OCI-LY1 (cell line): ENCODE data around the gene SDR42E1.

Experiments
- CTCF ChIP-seq: fragments of 200-600 bp; sonication (generic), shearing (Covaris generic); IDR thresholded peaks from 2 replicates; pipeline ENCODE4 v1.5.1; 2017; ENCODE audit warnings: mild to moderate bottlenecking, antibody characterized with exemption, low read length, moderate library complexity, mixed read lengths
- EZH2 ChIP-seq: fragments of 200-600 bp; sonication (generic), shearing (Covaris generic); IDR thresholded peaks from 2 replicates; pipeline ENCODE4 v1.8.0; 2017; ENCODE audit warnings: borderline replicate concordance, mixed run types, mild to moderate bottlenecking, antibody characterized with exemption, low read length, moderate library complexity, mixed read lengths

- TF ChIP-seq CTCF, result no peak
- no peak for TF ChIP-seq EZH2
Observed at GRCh38 chr16:82020051-82020450, 8.8 kb upstream of the SDR42E1 start.
